Measurements from ENCODE around the gene INSRR. TPM values are rescaled to one million over a fixed set of nuclear protein-coding genes. Genes with fewer than 3 reads are reported as not detected.
A peak's percentile ranks its signal among the peaks of the same experiment; 100 is the strongest.

The INSRR gene
- total and polyA plus RNA-seq, 3 experiments from 2014 or later, result 0.07 TPM; not detected in 2

DNA sequence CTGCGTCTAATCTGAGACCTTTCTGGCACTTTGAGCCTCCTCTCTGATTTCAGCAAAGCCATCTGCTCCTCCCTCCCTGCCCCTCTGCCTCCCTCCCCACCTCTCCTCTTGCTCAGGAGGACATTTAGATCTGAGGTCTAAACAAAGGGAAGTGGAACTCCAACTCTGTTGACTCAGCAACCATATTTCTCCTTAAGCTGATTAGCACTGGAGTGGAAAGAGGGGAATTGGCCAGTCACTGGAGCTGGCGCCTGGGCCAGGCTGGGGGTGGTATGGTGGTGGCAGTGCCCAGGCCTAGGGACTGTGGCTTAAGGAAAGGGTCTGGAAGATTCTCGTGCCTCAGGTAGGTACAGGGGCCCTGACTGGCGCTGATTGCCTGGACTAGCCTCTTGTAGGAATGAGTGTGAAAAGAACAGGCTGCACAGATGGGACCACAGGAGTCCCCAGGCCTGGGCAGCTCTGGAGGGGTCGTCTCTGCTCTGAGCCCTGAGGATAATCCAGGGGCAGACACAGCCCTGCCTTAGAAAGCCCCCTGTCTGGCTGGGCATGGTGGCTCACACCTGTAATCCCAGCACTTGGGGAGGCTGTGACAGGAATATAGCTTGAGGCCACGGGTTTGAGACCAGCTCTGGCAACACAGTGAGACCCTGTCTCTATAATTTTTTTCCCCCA is 54.2 kb downstream of the INSRR start:
- Histone ChIP-seq H3K27me3 (ENCODE audit: insufficient read depth, low read length, poor library complexity, severe bottlenecking) (no peaks in the 10 kb centered on the region), H3K9me3 (ENCODE audit: low read length) (no peaks in the 10 kb centered on the region), H3K27ac (ENCODE audit: low read depth, low read length) (peak overlapping the region; percentile 16), H3K36me3 (ENCODE audit: insufficient read depth, low read length) (peaks cover 20% of the 10 kb centered on the region), H3K4me1 (ENCODE audit: insufficient read depth, low read length) (peaks cover 15% of the 10 kb centered on the region), H3K4me3 (ENCODE audit: low read length) (no peak overlapping the region)
- peak overlapping the region; percentile 54 to 89 (median 82) for H3K27ac Mint-ChIP-seq
- no peak overlapping the region for H3K4me3 Mint-ChIP-seq
- peaks cover 47 to 67% (median 53%) of the 10 kb centered on the region in 3 donors for H3K4me1 Mint-ChIP-seq
- no peaks in the 10 kb centered on the region for H3K27me3 Mint-ChIP-seq
- ChIA-PET CTCF (interaction anchor here (1.0 kb wide), 2 partner anchors 34 to 56 kb away, joined by 3 to 6 read pairs; partner anchors contain the start of gene NTRK1), POLR2A (interaction anchor here (1.4 kb wide), 1 partner anchor 56 kb away, joined by 3 read pairs; the partner anchor contains the start of gene NTRK1)
- H3K9me3 Mint-ChIP-seq, result no peaks in the 10 kb centered on the region
- H3K36me3 Mint-ChIP-seq, result peaks cover 0 to 64% (median 10%) of the 10 kb centered on the region in 3 donors
- DNase-seq, result no peak

DNA sequence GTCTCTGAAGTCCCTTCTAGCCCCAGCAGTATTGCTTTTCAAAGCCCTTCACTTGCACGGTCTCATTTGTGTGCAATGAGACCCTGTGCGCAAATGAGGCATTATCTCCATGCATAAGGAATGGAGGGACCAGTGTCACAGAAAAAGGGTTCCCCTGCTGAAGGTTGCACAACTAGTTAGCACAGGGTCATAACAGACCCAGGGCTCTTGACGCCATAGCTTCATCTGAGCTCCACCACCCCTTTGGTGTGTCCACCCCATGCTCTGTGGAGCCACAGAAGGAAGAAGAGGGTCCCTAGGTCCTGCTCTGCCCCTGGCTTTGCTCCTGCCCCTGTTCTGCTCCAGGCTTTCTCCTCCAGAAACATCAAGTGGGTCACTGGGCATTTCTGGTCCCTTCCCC is 54.9 kb downstream of the INSRR start:
- Mint-ChIP-seq H3K4me1 (peaks cover 44 to 65% (median 53%) of the 10 kb centered on the region in 3 donors), H3K9me3 (no peaks in the 10 kb centered on the region), H3K27me3 (no peaks in the 10 kb centered on the region), H3K36me3 (peaks cover 0 to 64% (median 10%) of the 10 kb centered on the region in 3 donors), H3K27ac (peak overlapping the region; percentile 54 to 89 (median 82)), H3K4me3 (peak overlapping the region in 1 of 7 donors; percentile 26)
- Histone ChIP-seq H3K27me3 (ENCODE audit: insufficient read depth, low read length, poor library complexity, severe bottlenecking) (no peaks in the 10 kb centered on the region), H3K4me1 (ENCODE audit: insufficient read depth, low read length) (peaks cover 15% of the 10 kb centered on the region), H3K9me3 (ENCODE audit: low read length) (no peaks in the 10 kb centered on the region), H3K4me3 (ENCODE audit: low read length) (no peak overlapping the region), H3K27ac (ENCODE audit: low read depth, low read length) (no peak overlapping the region), H3K36me3 (ENCODE audit: insufficient read depth, low read length) (peaks cover 20% of the 10 kb centered on the region)
- ChIA-PET POLR2A (interaction anchor here (1.4 kb wide), 1 partner anchor 57 kb away, joined by 3 read pairs; the partner anchor contains the start of gene NTRK1), CTCF (no interaction called here)
- DNase-seq, result no peak

- no peak for DNase-seq
Measured at GRCh38 chr1:156803086-156803851, 55.6 kb downstream of the INSRR start.

GRCh38 chr1:156802421-156802935 is 56.4 kb downstream of the INSRR start:
- no peak for DNase-seq
- peaks cover 36% of the 10 kb centered on the region for H3K36me3 ChIP-seq (ENCODE audit: insufficient read depth, low read length)
- ChIA-PET CTCF (interaction anchor here (0.7 to 9.5 kb wide), 4 partner anchors 14 to 76 kb away, joined by 3 to 146 read pairs (median 4); partner anchors contain the start of genes INSRR, NTRK1 and SH2D2A), POLR2A (interaction anchor here (1.0 to 1.7 kb wide), 2 partner anchors 14 to 58 kb away, joined by 3 read pairs; partner anchors contain the start of gene SH2D2A)
- H3K9me3 ChIP-seq (ENCODE audit: low read length), result no peaks in the 10 kb centered on the region
- Mint-ChIP-seq H3K9me3 (no peaks in the 10 kb centered on the region), H3K4me1 (peaks cover 30 to 49% (median 38%) of the 10 kb centered on the region in 3 donors), H3K4me3 (peak overlapping the region in 2 of 7 donors; percentile 4 to 54), H3K27ac (peak overlapping the region; percentile 39 to 87 (median 80)), H3K27me3 (no peaks in the 10 kb centered on the region), H3K36me3 (peaks cover under 1 to 60% (median 10%) of the 10 kb centered on the region in 3 donors)
- no peak overlapping the region for H3K4me3 ChIP-seq (ENCODE audit: low read length)
- H3K27ac ChIP-seq (ENCODE audit: low read depth, low read length), result no peak overlapping the region
- H3K27me3 ChIP-seq (ENCODE audit: insufficient read depth, low read length, poor library complexity, severe bottlenecking), result no peaks in the 10 kb centered on the region
- H3K4me1 ChIP-seq (ENCODE audit: insufficient read depth, low read length), result peaks cover 3% of the 10 kb centered on the region

More at GRCh38 chr1:156803086-156803851, 55.6 kb downstream of the INSRR start:
- Histone ChIP-seq H3K9me3 (ENCODE audit: low read length) (no peaks in the 10 kb centered on the region), H3K27me3 (ENCODE audit: insufficient read depth, low read length, poor library complexity, severe bottlenecking) (no peaks in the 10 kb centered on the region), H3K36me3 (ENCODE audit: insufficient read depth, low read length) (peaks cover 28% of the 10 kb centered on the region), H3K27ac (ENCODE audit: low read depth, low read length) (no peak overlapping the region), H3K4me3 (ENCODE audit: low read length) (no peak overlapping the region), H3K4me1 (ENCODE audit: insufficient read depth, low read length) (peaks cover 11% of the 10 kb centered on the region)
- Mint-ChIP-seq H3K4me3 (peak overlapping the region in 1 of 7 donors; percentile 79), H3K27me3 (no peaks in the 10 kb centered on the region), H3K9me3 (no peaks in the 10 kb centered on the region), H3K36me3 (peaks cover 0 to 61% (median 10%) of the 10 kb centered on the region in 3 donors), H3K4me1 (peaks cover 38 to 57% (median 45%) of the 10 kb centered on the region in 3 donors), H3K27ac (peak overlapping the region; percentile 35 to 87 (median 78))
- ChIA-PET CTCF (interaction anchor here (0.7 to 9.5 kb wide), 3 partner anchors 35 to 77 kb away, joined by 3 to 146 read pairs (median 4); partner anchors contain the start of genes INSRR and NTRK1), POLR2A (interaction anchor here (1.0 to 1.4 kb wide), 2 partner anchors 13 to 57 kb away, joined by 3 read pairs; partner anchors contain the start of genes NTRK1 and SH2D2A)

GRCh38 chr1:156801409-156802121 is 57.4 kb downstream of the INSRR start:
- H3K27me3 Mint-ChIP-seq, result peaks cover 0 to under 1% of the 10 kb centered on the region in 2 donors
- no peak overlapping the region for H3K4me3 ChIP-seq (ENCODE audit: low read length)
- CTCF ChIA-PET, result interaction anchor here (0.6 to 9.5 kb wide), 7 partner anchors 15 to 90 kb away, joined by 3 to 146 read pairs (median 3); partner anchors contain the start of genes INSRR, NTRK1 and SH2D2A
- DNase-seq, result peak in 1 of 5 donors; percentile 6
- peaks cover 24 to 41% (median 35%) of the 10 kb centered on the region in 3 donors for H3K4me1 Mint-ChIP-seq
- H3K4me3 Mint-ChIP-seq, result peak overlapping the region in 3 of 7 donors; percentile 3 to 22 (median 10)
- peak overlapping the region; percentile 39 to 87 (median 80) for H3K27ac Mint-ChIP-seq
- POLR2A ChIA-PET, result interaction anchor here (0.6 to 1.7 kb wide), 3 partner anchors 12 to 326 kb away, joined by 3 read pairs; no protein-coding TSS in a partner anchor
- peak overlapping the region; percentile 38 for H3K27ac ChIP-seq (ENCODE audit: low read depth, low read length)
- H3K27me3 ChIP-seq (ENCODE audit: insufficient read depth, low read length, poor library complexity, severe bottlenecking), result no peaks in the 10 kb centered on the region
- no peaks in the 10 kb centered on the region for H3K9me3 ChIP-seq (ENCODE audit: low read length)
- peaks cover 6 to 61% (median 8%) of the 10 kb centered on the region in 3 donors for H3K36me3 Mint-ChIP-seq
- no peaks in the 10 kb centered on the region for H3K9me3 Mint-ChIP-seq
- H3K4me1 ChIP-seq (ENCODE audit: insufficient read depth, low read length), result no peaks in the 10 kb centered on the region
- H3K36me3 ChIP-seq (ENCODE audit: insufficient read depth, low read length), result peaks cover 41% of the 10 kb centered on the region

DNA sequence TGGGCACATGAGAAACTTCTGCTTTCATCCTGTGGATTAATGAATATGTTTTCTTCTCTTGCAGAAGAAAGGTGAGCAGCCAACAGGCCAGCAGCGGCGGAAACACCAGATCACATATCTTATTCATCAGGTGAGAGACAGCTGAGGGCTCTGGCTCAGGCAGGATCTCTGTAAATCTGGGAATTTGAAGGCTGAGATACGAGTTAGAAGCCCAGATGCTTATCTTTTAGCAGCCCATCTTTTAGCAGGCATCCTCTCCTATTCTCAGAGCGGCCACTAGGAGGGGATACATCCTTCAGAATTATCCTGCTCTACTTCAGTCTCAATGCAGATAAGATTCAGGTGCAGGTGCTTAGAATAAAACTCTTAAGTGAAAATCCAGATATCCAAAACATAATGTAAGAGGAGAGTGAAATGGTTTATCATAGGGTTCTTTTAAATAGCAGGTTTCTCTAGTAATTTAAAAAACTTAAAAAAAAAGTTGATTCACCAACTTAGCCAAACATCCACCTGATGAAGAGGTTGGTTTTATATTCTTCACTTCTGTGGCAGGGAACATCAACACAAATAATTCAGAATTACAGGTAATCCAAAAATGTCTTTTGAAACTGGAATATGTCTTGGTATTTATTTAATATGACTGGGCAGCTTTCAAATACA is 61.6 kb downstream of the INSRR start:
- peaks cover 59% of the 10 kb centered on the region for H3K36me3 ChIP-seq (ENCODE audit: insufficient read depth, low read length)
- POLR2A ChIA-PET, result interaction anchor here (1.9 kb wide), 1 partner anchor 63 kb away, joined by 16 read pairs; the partner anchor contains the start of genes INSRR and NTRK1

More for the DNA sequence above, 61.6 kb downstream of the INSRR start:
- H3K4me1 ChIP-seq (ENCODE audit: insufficient read depth, low read length), result no peaks in the 10 kb centered on the region
- no peak overlapping the region for H3K4me3 Mint-ChIP-seq
- H3K4me3 ChIP-seq (ENCODE audit: low read length), result no peak overlapping the region
- H3K36me3 Mint-ChIP-seq, result peaks cover 11 to 86% (median 23%) of the 10 kb centered on the region in 3 donors
- H3K27ac Mint-ChIP-seq, result peak overlapping the region in 5 of 8 donors; percentile 21 to 72 (median 52)
- peaks cover 17 to 28% (median 18%) of the 10 kb centered on the region in 3 donors for H3K4me1 Mint-ChIP-seq
- H3K9me3 Mint-ChIP-seq, result no peaks in the 10 kb centered on the region
- no peaks in the 10 kb centered on the region for H3K27me3 ChIP-seq (ENCODE audit: insufficient read depth, low read length, poor library complexity, severe bottlenecking)
- no peak overlapping the region for H3K27ac ChIP-seq (ENCODE audit: low read depth, low read length)
- no peaks in the 10 kb centered on the region for H3K9me3 ChIP-seq (ENCODE audit: low read length)
- peaks cover 0 to 5% of the 10 kb centered on the region in 2 donors for H3K27me3 Mint-ChIP-seq
- DNase-seq, result peak; percentile 35 to 70 (median 56)
- CTCF ChIA-PET, result interaction anchor here (0.5 to 9.5 kb wide), 12 partner anchors 9 to 108 kb away, joined by 3 to 146 read pairs (median 6); partner anchors contain the start of genes INSRR and NTRK1

Data from CD8-positive, alpha-beta memory T cell (primary cell).